AG09309 (cell line): ENCODE measurements around the gene KRT5.

Experiments used
- DNase-seq: peaks from one replicate; pipeline ENCODE4 v3.0.0-alpha.2; 2010; ENCODE audit warnings: low read depth
- H3K4me3 ChIP-seq: 2 replicates; pipeline ENCODE4 v1.5.1; 2011; ENCODE audit warnings: mild to moderate bottlenecking, low read depth, low read length, moderate library complexity; ENCODE audit not compliant: control insufficient read depth
- TF ChIP-seq, protein P1 (sequence below): IDR thresholded peaks from 2 replicates; pipeline ENCODE4 v1.5.1; 2011; ENCODE audit warnings: mild to moderate bottlenecking, low read depth, low read length, inconsistent platforms; ENCODE audit not compliant: insufficient read depth, control insufficient read depth; ENCODE audit errors: missing control alignments

Gene KRT5

GRCh38 chr12:52515927-52516831 is 4.0 kb downstream of the KRT5 start:
- no peak for DNase-seq
- TF ChIP-seq, protein P1, sequence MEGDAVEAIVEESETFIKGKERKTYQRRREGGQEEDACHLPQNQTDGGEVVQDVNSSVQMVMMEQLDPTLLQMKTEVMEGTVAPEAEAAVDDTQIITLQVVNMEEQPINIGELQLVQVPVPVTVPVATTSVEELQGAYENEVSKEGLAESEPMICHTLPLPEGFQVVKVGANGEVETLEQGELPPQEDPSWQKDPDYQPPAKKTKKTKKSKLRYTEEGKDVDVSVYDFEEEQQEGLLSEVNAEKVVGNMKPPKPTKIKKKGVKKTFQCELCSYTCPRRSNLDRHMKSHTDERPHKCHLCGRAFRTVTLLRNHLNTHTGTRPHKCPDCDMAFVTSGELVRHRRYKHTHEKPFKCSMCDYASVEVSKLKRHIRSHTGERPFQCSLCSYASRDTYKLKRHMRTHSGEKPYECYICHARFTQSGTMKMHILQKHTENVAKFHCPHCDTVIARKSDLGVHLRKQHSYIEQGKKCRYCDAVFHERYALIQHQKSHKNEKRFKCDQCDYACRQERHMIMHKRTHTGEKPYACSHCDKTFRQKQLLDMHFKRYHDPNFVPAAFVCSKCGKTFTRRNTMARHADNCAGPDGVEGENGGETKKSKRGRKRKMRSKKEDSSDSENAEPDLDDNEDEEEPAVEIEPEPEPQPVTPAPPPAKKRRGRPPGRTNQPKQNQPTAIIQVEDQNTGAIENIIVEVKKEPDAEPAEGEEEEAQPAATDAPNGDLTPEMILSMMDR: no peak

DNA sequence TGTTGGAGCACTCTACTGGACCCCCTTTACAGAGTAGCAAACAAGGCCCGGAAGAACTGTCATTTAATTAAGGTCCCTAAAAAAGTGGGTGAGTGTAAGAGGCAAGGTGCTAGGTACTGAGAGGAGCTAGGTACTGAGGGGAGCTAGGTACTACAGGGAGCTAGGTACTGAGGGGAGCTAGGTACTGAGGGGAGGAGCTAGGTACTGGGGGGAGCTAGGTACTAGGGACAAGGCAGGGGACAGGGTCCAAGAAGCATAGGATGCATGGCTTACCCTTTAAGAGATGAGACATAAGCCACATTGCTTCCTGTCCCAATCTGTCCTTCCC is 4.9 kb downstream of the KRT5 start:
- TF ChIP-seq, protein P1: no peak
- no peak overlapping the region for H3K4me3 ChIP-seq
- no peak for DNase-seq

More at GRCh38 chr12:52515927-52516831, 4.0 kb downstream of the KRT5 start:
- H3K4me3 ChIP-seq: no peak overlapping the region

DNA sequence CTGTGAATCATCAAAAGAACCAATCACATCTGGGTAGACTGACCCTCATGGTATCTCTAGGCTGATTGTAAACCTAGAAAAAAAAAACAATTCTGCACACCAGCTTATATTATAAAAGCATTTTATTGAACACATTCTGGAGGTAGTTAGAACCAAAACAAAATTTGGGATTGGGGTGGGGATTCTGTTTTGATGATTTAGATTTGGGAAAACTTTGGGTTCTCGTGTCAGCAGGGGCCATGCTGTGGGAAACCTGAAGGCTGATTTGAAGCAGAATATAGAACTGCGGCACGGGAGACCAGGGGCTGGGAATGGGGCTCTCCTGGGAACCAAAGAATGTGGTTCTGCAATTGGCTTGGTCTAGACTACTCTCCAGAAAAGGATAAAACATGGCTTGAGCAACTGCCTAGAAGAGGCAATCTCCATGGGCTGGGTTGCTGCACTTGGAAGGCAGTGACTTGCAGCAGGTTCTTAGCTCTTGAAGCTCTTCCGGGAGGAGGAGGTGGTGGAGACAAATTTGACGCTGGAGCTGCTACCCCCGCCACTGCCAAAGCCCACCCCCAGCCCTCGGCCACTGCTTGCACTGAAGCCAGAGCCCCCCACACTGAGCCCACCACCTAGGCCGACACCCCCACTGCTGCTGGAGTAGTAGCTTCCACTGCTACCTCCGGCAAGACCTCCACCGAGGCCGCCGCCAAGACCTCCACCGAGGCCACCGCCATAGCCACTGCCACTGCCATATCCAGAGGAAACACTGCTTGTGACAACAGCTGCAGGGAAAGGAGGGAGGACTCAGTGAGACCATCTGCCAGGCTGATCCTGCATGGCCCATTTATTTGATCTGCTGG is 5.5 kb downstream of the KRT5 start:
- no peak for DNase-seq
- TF ChIP-seq, protein P1: no peak
- H3K4me3 ChIP-seq: no peak overlapping the region

DNA sequence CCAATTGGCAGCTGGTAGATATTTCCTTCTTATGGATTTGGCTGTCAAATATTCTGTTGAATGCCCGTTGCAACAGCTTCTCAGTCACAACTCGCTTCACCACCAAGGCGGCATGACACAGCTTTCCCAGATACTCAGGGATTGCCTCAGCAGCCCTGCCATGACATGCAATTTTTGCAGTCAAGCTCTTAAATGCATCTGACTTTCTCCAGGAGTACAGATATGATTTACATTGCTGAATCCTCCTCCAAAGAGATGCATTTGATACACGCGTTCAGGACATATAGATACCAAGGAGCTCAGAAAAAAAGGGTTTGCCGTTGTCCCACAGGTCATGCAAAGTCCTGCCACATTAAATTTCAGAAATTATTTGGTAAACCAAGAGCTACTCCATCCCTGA is 6.5 kb downstream of the KRT5 start:
- DNase-seq: no peak
- no peak overlapping the region for H3K4me3 ChIP-seq
- TF ChIP-seq, protein P1: no peak

GRCh38 chr12:52508211-52508610 is 12.0 kb downstream of the KRT5 start:
- no peak overlapping the region for H3K4me3 ChIP-seq
- no peak for DNase-seq
- TF ChIP-seq, protein P1: no peak

DNA sequence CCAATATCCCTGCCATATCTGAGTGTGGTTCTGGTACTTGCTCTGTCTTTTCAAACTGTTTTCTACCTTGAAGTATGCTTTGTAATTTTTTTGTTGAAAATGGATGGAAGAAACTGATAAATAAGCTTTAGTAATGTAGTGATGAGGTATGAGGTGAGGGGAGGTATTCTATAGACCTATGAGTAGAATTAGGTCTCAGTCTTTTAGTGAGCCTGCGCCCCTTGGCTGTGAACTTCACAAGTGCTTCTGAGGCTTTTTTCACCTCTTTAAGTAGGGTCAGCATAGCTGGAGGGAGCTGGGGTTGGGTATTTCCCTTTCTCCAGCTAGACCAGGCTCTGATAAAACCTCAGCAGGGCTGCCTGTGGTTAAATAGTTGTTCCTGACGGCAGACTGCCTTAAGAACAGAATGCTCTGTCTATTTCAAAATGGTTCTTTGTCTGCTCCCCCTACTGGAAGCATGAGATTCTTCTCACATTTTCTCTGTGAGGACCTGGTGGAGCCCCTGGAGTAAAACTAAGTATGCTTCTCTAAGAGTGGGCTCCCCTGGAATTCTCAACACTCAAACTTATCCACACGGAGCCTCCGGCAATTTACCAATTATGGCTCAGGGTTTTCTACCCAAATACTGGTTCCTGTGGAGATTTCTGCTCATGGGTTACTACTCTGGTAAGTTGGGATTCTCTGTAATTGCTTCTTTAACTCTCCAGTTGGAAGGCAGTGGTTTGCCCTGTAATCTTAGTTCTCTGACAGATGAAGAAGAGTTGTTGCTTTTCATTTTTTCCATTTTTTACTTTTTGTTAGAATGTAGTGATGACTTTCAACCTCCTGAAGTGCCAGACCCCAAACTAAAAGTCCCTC is 13.1 kb downstream of the KRT5 start:
- no peak overlapping the region for H3K4me3 ChIP-seq
- peak; percentile 63 for DNase-seq
- TF ChIP-seq, protein P1: peak; percentile 69
